Sigmoid colon (tissue), 7 donors: Measurements from ENCODE around the gene CFAP141. TPM values are rescaled to one million over a fixed set of nuclear protein-coding genes. Genes with fewer than 3 reads are reported as not detected.
"Not testable (repeated sequence)": the region's sequence is repeated elsewhere in the genome, so short reads cannot be mapped to it uniquely, and the experiment has no call there.

ENCODE experiments used
- DNase-seq: peaks from one replicate; pipeline ENCODE4 v3.0.0-alpha.2; 2019
- H3K27ac ChIP-seq, 4 donors: fragments of 200-600 bp; sonication (generic); one replicate each; pipeline ENCODE4 v1.5.1; 2016 to 2019; ENCODE audit warnings: mild to moderate bottlenecking in 1 of 4
- H3K27me3 ChIP-seq, 3 donors: fragments of 200-600 bp; sonication (generic); one replicate each; pipeline ENCODE4 v1.5.1; 2019; ENCODE audit warnings: mild to moderate bottlenecking in 1 of 3
- H3K36me3 ChIP-seq, 4 donors: fragments of 200-600 bp; sonication (generic); one replicate each; pipeline ENCODE4 v1.5.1; 2016 to 2019
- H3K4me1 ChIP-seq, 4 donors: fragments of 200-600 bp; sonication (generic); one replicate each; pipeline ENCODE4 v1.5.1; 2017 to 2019
- H3K4me3 ChIP-seq, 4 donors: fragments of 200-600 bp; sonication (generic); one replicate each; pipeline ENCODE4 v1.5.1; 2017 to 2019; ENCODE audit warnings: mild to moderate bottlenecking in 2 of 4, moderate library complexity in 1 of 4
- H3K9me3 ChIP-seq, 4 donors: fragments of 200-600 bp in 3 of 4; sonication (generic) in 3 of 4; one replicate each; pipeline versions ENCODE4 v1.5.1 to v1.6.1; 2013 to 2019
- CTCF ChIP-seq, 4 experiments: fragments of 450-650 bp in 3 of 4; fragments of 200-600 bp in 1 of 4; IDR thresholded peaks; one replicate each; pipeline ENCODE4 v1.5.1; 2016 to 2019; ENCODE audit warnings: antibody characterized with exemption in 4 of 4, mild to moderate bottlenecking in 3 of 4, moderate library complexity in 2 of 4
- EP300 ChIP-seq, 4 donors: sonication (generic); formaldehyde crosslinking; IDR thresholded peaks; one replicate each; pipeline ENCODE4 v1.6.1; 2017; ENCODE audit warnings: antibody characterized with exemption in 4 of 4
- POLR2A ChIP-seq, 2 donors: fragments of 450-650 bp; IDR thresholded peaks; one replicate each; pipeline ENCODE4 v1.6.1; 2016; ENCODE audit warnings: antibody characterized with exemption in 2 of 2, mild to moderate bottlenecking in 2 of 2, moderate library complexity in 2 of 2
- POLR2AphosphoS5 ChIP-seq, 4 donors: sonication (generic); formaldehyde crosslinking; IDR thresholded peaks; one replicate each; pipeline ENCODE4 v1.6.1; 2017; ENCODE audit warnings: antibody characterized with exemption in 4 of 4
- WGBS, 2 donors: extraction: QIAGEN DNeasy Blood & Tissue Kit; methylation state at CpG; one replicate each; pipeline ENCODE4 v1.1.7; 2013; 5-methylcytosine and 5-hydroxymethylcytosine counted together
- intact Hi-C: fragments of 100-400 bp; cut with DNase I; formaldehyde crosslinking; loops from one replicate; pipeline ENCODE4 v1.15.1; 2023
- polyA plus RNA-seq, 3 donors: library from polyadenylated mRNA; stranded (reverse); fragments of 200-250 nt; gene quantifications; one replicate each; pipeline ENCODE4 v1.2.3, GENCODE V29; 2013
- total RNA-seq, 4 donors: library from RNA; depleted of rRNA; stranded (reverse); fragments of >200 nt; gene quantifications; one replicate each; pipeline ENCODE4 v1.1.0, GENCODE V29; 2016
- donor health status: healthy with polysubstance abuse.
- donor health status: Bipolar disorder and iron deficiency.
- donor health status: healthy.

The CFAP141 gene
- total and polyA plus RNA-seq, 7 donors = not detected

- Histone ChIP-seq H3K36me3 (peaks cover 51 to 90% (median 66%) of the 10 kb centered on the region in 4 donors), H3K9me3 (no peaks in the 10 kb centered on the region), H3K4me1 (no peaks in the 10 kb centered on the region), H3K27me3 (no peaks in the 10 kb centered on the region), H3K27ac (no peak overlapping the region), H3K4me3 (no peak overlapping the region)
- intact Hi-C loops = no loop called here
- TF ChIP-seq POLR2AphosphoS5 (IDR thresholded peaks at IDR 0.05) (no peak), EP300 (IDR thresholded peaks at IDR 0.05) (no peak), CTCF (IDR thresholded peaks at IDR 0.05) (no peak), POLR2A (IDR thresholded peaks at IDR 0.05) (no peak)
- no peak for DNase-seq
- 90 to 96% methylated on average over 3 of the region's 3 CpGs for WGBS, 2 donors
Observed at GRCh38 chr1:154239491-154239890, 33.4 kb upstream of the CFAP141 start.

- peaks cover 38 to 90% (median 64%) of the 10 kb centered on the region in 4 donors for H3K36me3 ChIP-seq
- WGBS, 2 donors = 92 to 93% methylated on average over 6 of the region's 6 CpGs
- H3K27ac ChIP-seq = no peak overlapping the region
Observed at GRCh38 chr1:154237880-154238506, 31.9 kb upstream of the CFAP141 start.

GRCh38 chr1:154237435-154237834 lies 31.3 kb upstream of the CFAP141 start:
- Histone ChIP-seq H3K4me1 (no peaks in the 10 kb centered on the region), H3K27ac (no peak overlapping the region), H3K36me3 (peaks cover 38 to 90% (median 65%) of the 10 kb centered on the region in 4 donors), H3K27me3 (no peaks in the 10 kb centered on the region), H3K4me3 (no peak overlapping the region), H3K9me3 (no peaks in the 10 kb centered on the region)
- TF ChIP-seq POLR2A (IDR thresholded peaks at IDR 0.05) (no peak), POLR2AphosphoS5 (IDR thresholded peaks at IDR 0.05) (no peak), EP300 (IDR thresholded peaks at IDR 0.05) (no peak), CTCF (IDR thresholded peaks at IDR 0.05) (no peak)
- intact Hi-C loops = no loop called here
- 96% methylated on average over 2 of the region's 2 CpGs for WGBS, 2 donors
- no peak for DNase-seq

More at GRCh38 chr1:154237880-154238506, 31.9 kb upstream of the CFAP141 start:
- TF ChIP-seq EP300 (IDR thresholded peaks at IDR 0.05) (no peak), POLR2A (IDR thresholded peaks at IDR 0.05) (no peak), CTCF (IDR thresholded peaks at IDR 0.05) (no peak), POLR2AphosphoS5 (IDR thresholded peaks at IDR 0.05) (no peak)
- Histone ChIP-seq H3K4me1 (no peaks in the 10 kb centered on the region), H3K9me3 (no peaks in the 10 kb centered on the region), H3K27me3 (no peaks in the 10 kb centered on the region), H3K4me3 (no peak overlapping the region)
- DNase-seq = no peak
- intact Hi-C loops = no loop called here

- intact Hi-C loops = no loop called here
- H3K36me3 ChIP-seq = peaks cover 37 to 90% (median 64%) of the 10 kb centered on the region in 4 donors
- H3K27ac ChIP-seq = no peak overlapping the region
- no peak overlapping the region for H3K4me3 ChIP-seq
- no peaks in the 10 kb centered on the region for H3K4me1 ChIP-seq
- H3K27me3 ChIP-seq = no peaks in the 10 kb centered on the region
- no peaks in the 10 kb centered on the region for H3K9me3 ChIP-seq
- DNase-seq = no peak
- 90 to 92% methylated on average over 4 of the region's 4 CpGs for WGBS, 2 donors
- TF ChIP-seq CTCF (IDR thresholded peaks at IDR 0.05) (no peak), POLR2A (IDR thresholded peaks at IDR 0.05) (no peak), EP300 (IDR thresholded peaks at IDR 0.05) (no peak), POLR2AphosphoS5 (IDR thresholded peaks at IDR 0.05) (no peak)
Observed at GRCh38 chr1:154236855-154237254, 30.7 kb upstream of the CFAP141 start.

GRCh38 chr1:154233127-154233526 lies 27.0 kb upstream of the CFAP141 start:
- intact Hi-C loops, H3K27me3 ChIP-seq, H3K4me3 ChIP-seq, DNase-seq, H3K9me3 ChIP-seq, H3K27ac ChIP-seq, H3K4me1 ChIP-seq: not testable (repeated sequence)
- WGBS, 2 donors = 93 to 97% methylated on average over 12 of the region's 12 CpGs
- peaks cover 42 to 100% (median 78%) of the 10 kb centered on the region in 4 donors for H3K36me3 ChIP-seq

GRCh38 chr1:154231112-154231511 lies 25.0 kb upstream of the CFAP141 start:
- H3K27ac ChIP-seq, H3K4me1 ChIP-seq, DNase-seq, intact Hi-C loops, H3K9me3 ChIP-seq, H3K4me3 ChIP-seq, H3K27me3 ChIP-seq: not testable (repeated sequence)
- 99% methylated on average over 3 of the region's 3 CpGs for WGBS, 2 donors
- H3K36me3 ChIP-seq = peaks cover 28 to 100% (median 69%) of the 10 kb centered on the region in 4 donors
